ENCODE data around the gene WDR62.

WDR62 gene

GRCh38 chr19:36144624-36145023 is 89.9 kb downstream of the WDR62 start:
- FAIRE-seq = no peak

- FAIRE-seq = no peak
Measured at GRCh38 chr19:36149673-36150406, 95.1 kb downstream of the WDR62 start.

- no peak for FAIRE-seq
Measured at GRCh38 chr19:36150586-36150985, 95.9 kb downstream of the WDR62 start.

DNA sequence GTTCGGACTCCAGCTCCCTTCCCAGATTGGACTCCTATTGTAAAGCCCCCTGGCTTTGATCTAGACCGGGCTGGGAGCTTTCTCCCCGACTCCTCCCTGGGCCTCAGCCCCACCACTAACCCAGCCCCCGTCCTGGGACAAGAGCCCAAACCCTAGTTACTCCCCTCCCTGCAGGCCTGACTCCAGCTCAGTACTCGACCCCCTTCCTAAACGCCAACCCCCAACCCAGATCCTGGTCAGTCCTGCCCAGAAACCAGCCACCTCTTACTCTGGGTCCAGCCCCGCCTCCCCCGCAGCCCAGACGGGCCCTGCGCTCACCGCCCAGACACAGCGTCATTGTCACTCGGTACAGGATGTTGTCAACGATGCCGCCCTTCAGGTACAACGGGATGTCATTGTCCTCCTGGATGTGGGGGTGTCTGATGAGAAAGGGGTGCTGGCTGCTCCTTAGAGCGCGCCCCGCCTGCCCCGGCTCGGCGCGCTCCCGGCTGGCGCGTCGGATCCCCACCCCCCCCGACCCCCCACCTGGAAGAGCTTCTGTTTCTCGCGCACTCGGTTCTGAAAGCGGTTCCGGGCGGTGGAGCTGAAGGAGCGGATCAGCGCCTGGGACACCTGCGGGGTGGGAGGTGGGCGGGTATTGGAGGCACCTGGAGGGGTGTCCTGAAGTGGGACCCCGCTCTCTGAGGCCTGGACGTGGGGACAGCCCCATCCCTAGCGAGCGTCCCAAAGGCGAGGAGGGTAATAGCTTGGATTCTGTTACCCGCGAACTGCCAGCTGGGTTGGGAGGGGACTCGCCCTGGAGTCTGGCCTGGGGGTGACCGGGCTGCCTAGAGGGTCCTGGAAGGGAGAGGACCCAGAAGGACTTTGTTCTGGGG is 96.7 kb downstream of the WDR62 start:
- no peak for FAIRE-seq

GRCh38 chr19:36152019-36152351 is 97.3 kb downstream of the WDR62 start:
- FAIRE-seq = no peak

- no peak for FAIRE-seq
Measured at GRCh38 chr19:36152352-36153091, 97.8 kb downstream of the WDR62 start, which contains the start of gene COX7A1. COX7A1 (minus strand) TSS chr19:36152447; CDS start chr19:36152407, 40 bp downstream.

DNA sequence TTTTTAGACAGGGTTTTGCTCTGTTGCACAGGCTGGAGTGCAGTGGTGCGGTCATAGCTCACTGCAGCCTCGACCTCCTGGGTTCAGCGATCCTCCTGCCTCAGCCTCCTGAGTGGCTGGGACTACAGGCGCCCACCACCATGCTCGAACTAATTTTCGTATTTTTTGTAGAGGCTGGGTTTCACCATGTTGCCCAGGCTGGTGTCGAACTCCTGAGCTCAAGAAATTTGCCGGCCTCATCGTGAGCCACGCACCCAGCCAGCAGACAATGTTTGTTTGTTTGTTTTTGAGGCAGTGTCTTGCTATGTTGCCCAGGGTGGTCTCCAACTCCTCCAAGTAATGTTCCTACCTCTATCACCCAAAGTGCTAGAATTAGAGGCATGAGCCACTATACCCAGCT is 98.4 kb downstream of the WDR62 start:
- FAIRE-seq = no peak

Measured in islet of Langerhans (tissue), 1 donor.